Measurements from ENCODE around the gene TPRN.

The TPRN gene

DNA sequence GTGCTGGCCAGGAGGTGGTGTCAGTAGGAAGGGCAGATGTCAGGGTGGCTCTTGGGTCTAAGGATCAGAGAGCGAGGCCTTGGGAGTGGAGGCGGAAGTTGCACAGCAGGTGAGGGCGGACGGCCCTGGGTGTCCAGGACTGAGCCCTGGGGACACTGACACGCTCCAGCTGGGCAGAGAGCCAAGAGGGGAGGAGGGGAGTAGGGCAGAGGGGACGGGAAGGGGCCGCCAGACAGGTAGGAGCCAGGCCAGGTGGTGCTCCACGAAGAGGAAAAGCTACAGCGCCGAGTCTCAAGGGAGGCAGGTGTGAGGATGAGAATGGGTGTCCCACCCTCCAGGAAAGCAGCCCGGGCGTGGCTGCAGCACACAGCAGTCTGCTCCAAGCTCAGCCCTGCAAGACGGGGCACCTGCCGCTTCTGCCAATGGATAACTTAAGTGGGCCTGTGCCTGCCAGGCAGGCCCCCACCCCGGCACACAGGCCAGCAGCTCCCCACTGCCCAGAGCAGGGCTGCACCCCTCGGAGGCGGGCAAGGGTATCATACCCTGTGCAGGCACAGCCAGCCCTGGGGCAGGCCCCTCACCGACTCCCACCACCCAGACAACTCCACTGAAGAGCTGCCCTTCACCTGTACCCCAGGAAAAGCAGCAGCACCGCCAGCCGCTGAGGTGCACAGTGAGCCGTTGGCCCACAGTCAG lies 4.9 kb downstream of the TPRN start:
- Histone ChIP-seq H3K36me3 (ENCODE audit: control insufficient read depth, insufficient read depth, low read length, severe bottlenecking) (peaks cover 15% of the 10 kb centered on the region), H3K9ac (ENCODE audit: low read length) (no peak overlapping the region), H3K27me3 (replicated peaks; ENCODE audit: control insufficient read depth, insufficient read depth, low read length) (no peaks in the 10 kb centered on the region), H3K9me3 (ENCODE audit: control insufficient read depth, low read length) (no peaks in the 10 kb centered on the region), H3K4me3 (ENCODE audit: low read length) (no peak overlapping the region), H3K4me1 (ENCODE audit: control insufficient read depth, insufficient read depth, low read length) (peaks cover 19% of the 10 kb centered on the region)
- DNase-seq (ENCODE audit: low read depth), result no peak

GRCh38 chr9:137194909-137195308 lies 5.6 kb downstream of the TPRN start:
- Histone ChIP-seq H3K4me1 (ENCODE audit: control insufficient read depth, insufficient read depth, low read length) (peaks cover 23% of the 10 kb centered on the region), H3K27me3 (replicated peaks; ENCODE audit: control insufficient read depth, insufficient read depth, low read length) (no peaks in the 10 kb centered on the region), H3K9me3 (ENCODE audit: control insufficient read depth, low read length) (no peaks in the 10 kb centered on the region), H3K36me3 (ENCODE audit: control insufficient read depth, insufficient read depth, low read length, severe bottlenecking) (peaks cover 23% of the 10 kb centered on the region), H3K4me3 (ENCODE audit: low read length) (no peak overlapping the region), H3K9ac (ENCODE audit: low read length) (no peak overlapping the region)
- DNase-seq (ENCODE audit: low read depth), result no peak

- DNase-seq (ENCODE audit: low read depth), result no peak
- peaks cover 24% of the 10 kb centered on the region for H3K36me3 ChIP-seq (ENCODE audit: control insufficient read depth, insufficient read depth, low read length, severe bottlenecking)
- no peak overlapping the region for H3K9ac ChIP-seq (ENCODE audit: low read length)
- no peak overlapping the region for H3K4me3 ChIP-seq (ENCODE audit: low read length)
- H3K9me3 ChIP-seq (ENCODE audit: control insufficient read depth, low read length), result no peaks in the 10 kb centered on the region
- H3K27me3 ChIP-seq (replicated peaks; ENCODE audit: control insufficient read depth, insufficient read depth, low read length), result no peaks in the 10 kb centered on the region
- peaks cover 27% of the 10 kb centered on the region for H3K4me1 ChIP-seq (ENCODE audit: control insufficient read depth, insufficient read depth, low read length)
Measured at GRCh38 chr9:137194388-137194787, 6.2 kb downstream of the TPRN start.

- peaks cover 24% of the 10 kb centered on the region for H3K4me1 ChIP-seq (ENCODE audit: control insufficient read depth, insufficient read depth, low read length)
- H3K9ac ChIP-seq (ENCODE audit: low read length), result no peak overlapping the region
- no peak for DNase-seq (ENCODE audit: low read depth)
- no peaks in the 10 kb centered on the region for H3K9me3 ChIP-seq (ENCODE audit: control insufficient read depth, low read length)
- H3K27me3 ChIP-seq (replicated peaks; ENCODE audit: control insufficient read depth, insufficient read depth, low read length), result no peaks in the 10 kb centered on the region
- peaks cover 24% of the 10 kb centered on the region for H3K36me3 ChIP-seq (ENCODE audit: control insufficient read depth, insufficient read depth, low read length, severe bottlenecking)
- H3K4me3 ChIP-seq (ENCODE audit: low read length), result no peak overlapping the region
Measured at GRCh38 chr9:137193771-137194170, 6.8 kb downstream of the TPRN start.

DNA sequence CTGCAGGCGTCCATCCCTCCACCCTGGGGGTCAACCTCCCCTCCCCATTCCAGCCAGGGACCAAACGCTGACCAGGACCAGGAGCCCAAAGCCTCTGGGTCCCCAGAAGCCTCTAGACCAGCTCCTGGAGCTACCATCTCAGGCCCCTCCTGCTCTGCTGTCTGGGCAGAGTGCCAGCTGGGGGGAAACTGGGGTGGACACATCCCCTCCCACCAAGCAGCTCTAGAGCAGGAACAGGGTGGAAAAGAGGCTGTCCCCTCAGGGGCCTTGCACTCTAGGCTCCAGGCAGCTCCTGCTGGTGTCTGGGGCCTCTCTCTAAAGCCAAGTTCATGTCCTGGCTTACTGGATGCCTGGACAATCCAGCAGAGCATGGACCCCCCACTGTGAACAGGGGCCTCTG lies 7.7 kb downstream of the TPRN start:
- DNase-seq (ENCODE audit: low read depth), result no peak
- Histone ChIP-seq H3K36me3 (ENCODE audit: control insufficient read depth, insufficient read depth, low read length, severe bottlenecking) (peaks cover 24% of the 10 kb centered on the region), H3K9ac (ENCODE audit: low read length) (no peak overlapping the region), H3K4me3 (ENCODE audit: low read length) (no peak overlapping the region), H3K4me1 (ENCODE audit: control insufficient read depth, insufficient read depth, low read length) (peaks cover 18% of the 10 kb centered on the region), H3K9me3 (ENCODE audit: control insufficient read depth, low read length) (no peaks in the 10 kb centered on the region), H3K27me3 (replicated peaks; ENCODE audit: control insufficient read depth, insufficient read depth, low read length) (no peaks in the 10 kb centered on the region)

DNA sequence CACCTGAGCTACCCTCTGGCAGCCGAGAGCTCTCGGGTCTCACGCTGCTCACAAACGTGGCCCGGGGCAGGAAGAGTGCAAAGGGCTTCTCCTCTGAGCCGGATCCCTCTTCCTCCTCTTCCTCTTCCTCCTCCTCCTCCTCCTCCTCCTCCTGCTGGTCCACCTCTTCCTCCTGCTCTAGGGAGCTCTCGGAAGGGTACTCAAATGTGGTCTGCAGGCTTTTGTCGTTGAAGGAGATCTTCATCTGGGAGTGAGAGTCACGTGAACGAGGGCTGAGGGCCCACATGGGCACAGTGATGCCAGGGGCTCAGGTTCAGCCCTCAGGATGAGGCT lies 8.1 kb downstream of the TPRN start:
- no peak for DNase-seq (ENCODE audit: low read depth)
- no peaks in the 10 kb centered on the region for H3K27me3 ChIP-seq (replicated peaks; ENCODE audit: control insufficient read depth, insufficient read depth, low read length)
- peaks cover 22% of the 10 kb centered on the region for H3K4me1 ChIP-seq (ENCODE audit: control insufficient read depth, insufficient read depth, low read length)
- H3K9ac ChIP-seq (ENCODE audit: low read length), result no peak overlapping the region
- no peak overlapping the region for H3K4me3 ChIP-seq (ENCODE audit: low read length)
- H3K9me3 ChIP-seq (ENCODE audit: control insufficient read depth, low read length), result no peaks in the 10 kb centered on the region
- H3K36me3 ChIP-seq (ENCODE audit: control insufficient read depth, insufficient read depth, low read length, severe bottlenecking), result peaks cover 24% of the 10 kb centered on the region

DNA sequence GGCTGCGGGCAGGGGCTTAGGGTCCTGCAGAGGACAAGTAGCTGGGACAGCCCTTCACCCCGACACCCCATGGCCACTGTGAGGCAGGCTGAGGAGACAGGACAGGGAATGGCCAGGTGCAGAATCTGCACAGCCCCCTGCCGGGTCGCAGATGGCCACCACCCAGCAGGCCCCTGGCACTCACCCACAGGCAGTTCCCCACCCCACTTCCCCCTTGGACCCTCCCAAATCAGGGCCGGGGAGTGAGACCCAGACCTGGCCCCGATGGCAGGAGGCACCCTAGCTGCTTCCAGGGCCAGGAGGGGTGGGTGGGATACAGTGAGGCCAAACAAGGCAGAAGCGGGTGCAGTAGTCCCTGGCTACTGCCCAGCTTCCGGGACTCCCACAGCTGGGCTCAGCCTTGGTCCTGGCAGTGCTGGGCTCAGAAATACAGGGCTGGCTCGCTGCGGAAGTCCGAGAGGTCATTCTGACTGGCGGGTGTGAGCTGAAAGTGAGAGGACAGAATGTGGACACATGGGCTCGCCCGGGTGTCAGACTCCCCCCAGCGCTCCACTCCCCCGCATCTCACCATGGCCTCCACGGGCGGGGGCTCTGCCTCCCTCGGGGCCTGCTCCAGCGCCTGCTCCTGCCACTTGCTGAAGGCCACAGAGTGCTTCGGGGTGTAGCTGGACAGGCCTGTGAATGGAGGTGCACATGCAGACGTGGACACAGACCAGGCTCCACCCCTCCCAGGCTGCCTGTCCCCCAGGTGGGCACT lies 8.7 kb downstream of the TPRN start:
- no peaks in the 10 kb centered on the region for H3K9me3 ChIP-seq (ENCODE audit: control insufficient read depth, low read length)
- H3K9ac ChIP-seq (ENCODE audit: low read length), result peak overlapping the region; percentile 1
- peaks cover 24% of the 10 kb centered on the region for H3K36me3 ChIP-seq (ENCODE audit: control insufficient read depth, insufficient read depth, low read length, severe bottlenecking)
- H3K4me1 ChIP-seq (ENCODE audit: control insufficient read depth, insufficient read depth, low read length), result peaks cover 28% of the 10 kb centered on the region
- H3K27me3 ChIP-seq (replicated peaks; ENCODE audit: control insufficient read depth, insufficient read depth, low read length), result no peaks in the 10 kb centered on the region
- no peak overlapping the region for H3K4me3 ChIP-seq (ENCODE audit: low read length)
- DNase-seq (ENCODE audit: low read depth), result no peak

DNA sequence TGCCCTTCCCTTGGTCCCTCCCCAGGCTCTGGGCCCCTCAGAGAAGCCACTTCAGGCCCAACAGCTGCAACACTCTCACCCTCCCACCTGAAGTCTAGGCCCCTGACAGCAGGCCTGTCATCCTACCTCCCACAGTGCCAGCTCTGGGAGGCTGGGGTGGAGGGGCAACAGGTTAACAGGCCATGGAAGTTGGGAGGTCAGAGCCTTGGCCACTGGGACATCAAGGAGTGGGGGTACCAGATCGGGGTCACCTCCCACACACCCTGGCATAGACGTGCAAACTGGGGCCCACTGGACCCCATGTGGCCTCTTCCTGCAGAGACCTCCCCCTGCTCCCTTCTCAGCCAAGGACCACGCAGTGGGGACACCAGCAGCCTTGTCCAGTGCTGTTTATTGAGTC lies 9.3 kb downstream of the TPRN start:
- Histone ChIP-seq H3K9ac (ENCODE audit: low read length) (peak overlapping the region; percentile 1), H3K9me3 (ENCODE audit: control insufficient read depth, low read length) (no peaks in the 10 kb centered on the region), H3K4me3 (ENCODE audit: low read length) (no peak overlapping the region), H3K4me1 (ENCODE audit: control insufficient read depth, insufficient read depth, low read length) (peaks cover 34% of the 10 kb centered on the region), H3K27me3 (replicated peaks; ENCODE audit: control insufficient read depth, insufficient read depth, low read length) (no peaks in the 10 kb centered on the region), H3K36me3 (ENCODE audit: control insufficient read depth, insufficient read depth, low read length, severe bottlenecking) (peaks cover 24% of the 10 kb centered on the region)
- DNase-seq (ENCODE audit: low read depth), result no peak

GRCh38 chr9:137190315-137190856 lies 10.2 kb downstream of the TPRN start:
- DNase-seq (ENCODE audit: low read depth), result no peak
- no peak overlapping the region for H3K4me3 ChIP-seq (ENCODE audit: low read length)

GRCh38 chr9:137189297-137190295 lies 10.9 kb downstream of the TPRN start:
- Histone ChIP-seq H3K4me3 (ENCODE audit: low read length) (peak overlapping the region; percentile 99), H3K9me3 (ENCODE audit: control insufficient read depth, low read length) (no peaks in the 10 kb centered on the region), H3K9ac (ENCODE audit: low read length) (peak overlapping the region; percentile 99), H3K27me3 (replicated peaks; ENCODE audit: control insufficient read depth, insufficient read depth, low read length) (no peaks in the 10 kb centered on the region), H3K36me3 (ENCODE audit: control insufficient read depth, insufficient read depth, low read length, severe bottlenecking) (peaks cover 34% of the 10 kb centered on the region), H3K4me1 (ENCODE audit: control insufficient read depth, insufficient read depth, low read length) (peaks cover 31% of the 10 kb centered on the region)
- no peak for DNase-seq (ENCODE audit: low read depth)

More at GRCh38 chr9:137190315-137190856, 10.2 kb downstream of the TPRN start:
- no peaks in the 10 kb centered on the region for H3K27me3 ChIP-seq (replicated peaks; ENCODE audit: control insufficient read depth, insufficient read depth, low read length)
- peaks cover 28% of the 10 kb centered on the region for H3K36me3 ChIP-seq (ENCODE audit: control insufficient read depth, insufficient read depth, low read length, severe bottlenecking)
- H3K9me3 ChIP-seq (ENCODE audit: control insufficient read depth, low read length), result no peaks in the 10 kb centered on the region
- H3K4me1 ChIP-seq (ENCODE audit: control insufficient read depth, insufficient read depth, low read length), result peaks cover 32% of the 10 kb centered on the region
- H3K9ac ChIP-seq (ENCODE audit: low read length), result peak overlapping the region; percentile 99

All from adipocyte (in vitro differentiated cells).